GM18870 (cell line): ENCODE data around the gene ITGB4.

Source experiments
- ATAC-seq: cut with Tn5 transposase; IDR thresholded peaks from one replicate; pipeline ENCODE4 v1.9.1; 2021; ENCODE audit warnings: moderate library complexity; ENCODE audit not compliant: unreplicated experiment

ITGB4 gene

GRCh38 chr17:75784473-75785015 lies 63.3 kb downstream of the ITGB4 start, which contains the start of gene UNK:
Gene UNK (plus strand): TSS chr17:75784806. CDS start chr17:75784881, 75 bp downstream.
- peak; percentile 49 for ATAC-seq

GRCh38 chr17:75785016-75785890 lies 64.0 kb downstream of the ITGB4 start:
- no peak for ATAC-seq

GRCh38 chr17:75791254-75791653 lies 70.0 kb downstream of the ITGB4 start:
- ATAC-seq: no peak

- no peak for ATAC-seq
Measured at GRCh38 chr17:75793460-75793859, 72.2 kb downstream of the ITGB4 start.

- no peak for ATAC-seq
Measured at GRCh38 chr17:75795820-75796607, 74.8 kb downstream of the ITGB4 start.

GRCh38 chr17:75799402-75799801 lies 78.1 kb downstream of the ITGB4 start:
- no peak for ATAC-seq

GRCh38 chr17:75803883-75804282 lies 82.6 kb downstream of the ITGB4 start:
- no peak for ATAC-seq

- ATAC-seq: no peak
Measured at GRCh38 chr17:75806822-75807500, 85.7 kb downstream of the ITGB4 start.
